Hepatocyte (in vitro differentiated cells): ENCODE measurements around the gene MYOF. TPM values are rescaled to one million over a fixed set of nuclear protein-coding genes. Genes with fewer than 3 reads are reported as not detected.
A peak's percentile ranks its signal among the peaks of the same experiment; 100 is the strongest.

Source experiments
- DNase-seq: peaks from one replicate; pipeline ENCODE4 v3.0.0-alpha.2; 2016; ENCODE audit warnings: low spot score
- H2AFZ ChIP-seq: fragments of 200-600 bp; sonication (generic); 2 replicates; pipeline ENCODE4 v1.6.0; 2016; ENCODE audit warnings: antibody characterized with exemption, mild to moderate bottlenecking
- H3K27ac ChIP-seq: fragments of 200-600 bp; sonication (generic); 2 replicates; pipeline ENCODE4 v1.5.1; 2016; ENCODE audit warnings: mild to moderate bottlenecking
- H3K27me3 ChIP-seq: fragments of 200-600 bp; sonication (generic); 2 replicates; pipeline ENCODE4 v1.6.1; 2016
- H3K36me3 ChIP-seq: fragments of 200-600 bp; sonication (generic); replicated peaks from 2 replicates; pipeline ENCODE4 v1.5.1; 2016; ENCODE audit warnings: low read depth; ENCODE audit not compliant: insufficient read depth
- H3K4me1 ChIP-seq: fragments of 200-600 bp; sonication (generic); 2 replicates; pipeline ENCODE4 v1.5.1; 2016; ENCODE audit warnings: mild to moderate bottlenecking, moderate library complexity; ENCODE audit not compliant: insufficient read depth
- H3K4me2 ChIP-seq: fragments of 200-600 bp; sonication (generic); 2 replicates; pipeline ENCODE4 v1.6.0; 2016
- H3K4me3 ChIP-seq: fragments of 200-600 bp; sonication (generic); 2 replicates; pipeline ENCODE4 v1.5.1; 2016; ENCODE audit warnings: mild to moderate bottlenecking
- H3K79me2 ChIP-seq: fragments of 200-600 bp; sonication (generic); 2 replicates; pipeline ENCODE4 v1.6.0; 2017; ENCODE audit warnings: mild to moderate bottlenecking
- H3K9me2 ChIP-seq: fragments of 200-600 bp; sonication (generic); replicated peaks from 2 replicates; pipeline ENCODE4 v1.6.0; 2017; ENCODE audit warnings: mild to moderate bottlenecking; ENCODE audit not compliant: insufficient read depth
- H3K9me3 ChIP-seq: fragments of 200-600 bp; sonication (generic); 2 replicates; pipeline ENCODE4 v1.5.1; 2016; ENCODE audit warnings: low read depth, mild to moderate bottlenecking
- H4K20me1 ChIP-seq: fragments of 200-600 bp; sonication (generic); 2 replicates; pipeline ENCODE4 v1.6.0; 2016; ENCODE audit warnings: mild to moderate bottlenecking; ENCODE audit not compliant: insufficient read depth, poor library complexity, severe bottlenecking
- CTCF ChIP-seq: fragments of 200-600 bp; sonication (generic); IDR thresholded peaks from 2 replicates; pipeline ENCODE4 v1.5.1; 2016; ENCODE audit warnings: antibody characterized with exemption, mild to moderate bottlenecking; ENCODE audit not compliant: poor library complexity
- EZH2 ChIP-seq: fragments of 200-600 bp; sonication (generic); IDR thresholded peaks from 2 replicates; pipeline ENCODE4 v1.6.1; 2016; ENCODE audit warnings: antibody characterized with exemption, mild to moderate bottlenecking, borderline replicate concordance
- EZH2phosphoT487 ChIP-seq: fragments of 200-600 bp; sonication (generic); IDR thresholded peaks from one replicate; pipeline ENCODE4 v1.6.1; 2018; ENCODE audit warnings: antibody characterized with exemption, mild to moderate bottlenecking, low read depth, moderate library complexity; ENCODE audit not compliant: unreplicated experiment, severe bottlenecking
- WGBS: methylation state at CpG from one replicate; pipeline ENCODE4 v1.1.6; 2016; ENCODE audit warnings: low lambda C conversion rate; ENCODE audit errors: missing lambda C conversion rate; 5-methylcytosine and 5-hydroxymethylcytosine counted together
- polyA plus RNA-seq: library from polyadenylated mRNA; unstranded; fragments of >200 nt; fragmentation: Nextera tagmentation; extraction: Ambion mirVana; gene quantifications from 2 replicates; pipeline ENCODE4 v1.2.1, GENCODE V29; 2016
- total RNA-seq: library from RNA; depleted of rRNA; stranded (reverse); fragments of >200 nt; gene quantifications from 2 replicates; pipeline ENCODE4 v1.2.3, GENCODE V29; 2014

MYOF gene
- total and polyA plus RNA-seq, 2 experiments from 2014 or later: 16.6 to 47.9 TPM

GRCh38 chr10:93485690-93486089 lies 3.6 kb upstream of the MYOF start:
- Histone ChIP-seq H3K4me3 (no peak overlapping the region), H3K4me1 (peaks cover 7% of the 10 kb centered on the region), H3K27ac (no peak overlapping the region), H2AFZ (no peak overlapping the region), H3K36me3 (no peaks in the 10 kb centered on the region), H4K20me1 (no peaks in the 10 kb centered on the region), H3K79me2 (peaks cover 6% of the 10 kb centered on the region), H3K4me2 (no peak overlapping the region), H3K27me3 (no peaks in the 10 kb centered on the region), H3K9me3 (no peaks in the 10 kb centered on the region), H3K9me2 (no peaks in the 10 kb centered on the region)
- TF ChIP-seq CTCF (peak; percentile 25), EZH2phosphoT487 (no peak)
- DNase-seq: no peak
- WGBS: 70% methylated on average over 1 of the region's 1 CpG

GRCh38 chr10:93481637-93482144 lies 443 bp downstream of the MYOF start:
- Histone ChIP-seq H3K4me2 (peak overlapping the region; percentile 71), H3K27me3 (no peaks in the 10 kb centered on the region), H3K4me1 (peaks cover 9% of the 10 kb centered on the region), H3K4me3 (peak overlapping the region; percentile 34), H3K9me3 (no peaks in the 10 kb centered on the region), H3K79me2 (peaks cover 39% of the 10 kb centered on the region), H4K20me1 (no peaks in the 10 kb centered on the region), H2AFZ (peak overlapping the region; percentile 58), H3K9me2 (no peaks in the 10 kb centered on the region), H3K27ac (peak overlapping the region; percentile 95), H3K36me3 (no peaks in the 10 kb centered on the region)
- WGBS: 16% methylated on average over 7 of the region's 7 CpGs
- TF ChIP-seq EZH2 (no peak), EZH2phosphoT487 (no peak), CTCF (no peak)
- no peak for DNase-seq

- Histone ChIP-seq H4K20me1 (no peaks in the 10 kb centered on the region), H3K36me3 (no peaks in the 10 kb centered on the region), H3K27ac (no peak overlapping the region), H3K4me1 (peaks cover 9% of the 10 kb centered on the region), H2AFZ (no peak overlapping the region), H3K27me3 (no peaks in the 10 kb centered on the region), H3K79me2 (peaks cover 58% of the 10 kb centered on the region), H3K4me3 (no peak overlapping the region), H3K9me3 (no peaks in the 10 kb centered on the region), H3K9me2 (no peaks in the 10 kb centered on the region), H3K4me2 (peak overlapping the region; percentile 71)
- no peak for TF ChIP-seq EZH2phosphoT487
- no peak for TF ChIP-seq EZH2
- TF ChIP-seq CTCF: no peak
- 78% methylated on average over 6 of the region's 6 CpGs for WGBS
- DNase-seq: no peak
Observed at GRCh38 chr10:93478873-93479272, 3.3 kb downstream of the MYOF start.

DNA sequence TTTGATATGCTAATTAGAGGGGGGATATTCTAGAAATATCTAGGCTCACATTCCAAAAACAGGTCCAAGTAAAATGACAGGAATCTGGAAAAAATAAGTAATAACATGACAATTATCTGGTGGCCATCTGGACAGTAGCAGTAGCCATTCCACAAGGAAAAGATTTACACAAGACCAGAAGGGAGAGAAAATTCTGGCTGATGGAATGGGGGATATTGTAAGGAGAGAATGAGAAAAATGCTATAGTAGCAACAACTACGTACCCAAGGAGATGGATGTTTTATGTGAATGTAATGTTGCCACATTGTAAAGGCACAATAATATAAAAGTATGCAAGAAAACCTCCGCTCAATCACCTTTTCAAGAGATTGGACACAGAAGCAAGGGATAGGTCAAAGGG lies 5.4 kb downstream of the MYOF start:
- Histone ChIP-seq H3K79me2 (peaks cover 79% of the 10 kb centered on the region), H3K27me3 (no peaks in the 10 kb centered on the region), H2AFZ (no peak overlapping the region), H3K4me3 (no peak overlapping the region), H3K9me3 (no peaks in the 10 kb centered on the region), H3K27ac (peak overlapping the region; percentile 84), H3K4me2 (no peak overlapping the region), H3K4me1 (peaks cover 13% of the 10 kb centered on the region), H3K9me2 (no peaks in the 10 kb centered on the region), H4K20me1 (no peaks in the 10 kb centered on the region), H3K36me3 (no peaks in the 10 kb centered on the region)
- no peak for TF ChIP-seq EZH2phosphoT487
- TF ChIP-seq CTCF: no peak
- TF ChIP-seq EZH2: no peak
- no peak for DNase-seq
- 98% methylated on average over 2 of the region's 2 CpGs for WGBS
